Gastroesophageal sphincter (tissue), 4 donors: ENCODE measurements around the gene DES. TPM values are rescaled to one million over a fixed set of nuclear protein-coding genes. Genes with fewer than 3 reads are reported as not detected.

Source experiments
- ATAC-seq: fragments of 150-250 bp; one replicate; pipeline ENCODE4 v1.9.1; 2016; ENCODE audit warnings: mild to moderate bottlenecking, moderate library complexity
- H3K27ac ChIP-seq, 4 donors: fragments of 200-600 bp; sonication (generic) in 3 of 4; 1 replicate in 3 of 4; 2 replicates in 1 of 4; pipeline ENCODE4 v1.5.1; 2016 to 2019
- H3K27me3 ChIP-seq: fragments of 200-600 bp; sonication (generic); one replicate; pipeline ENCODE4 v1.5.1; 2019
- H3K36me3 ChIP-seq, 2 donors: fragments of 200-600 bp; sonication (generic); one replicate each; pipeline ENCODE4 v1.5.1; 2019; ENCODE audit warnings: control low read depth in 1 of 2
- H3K4me1 ChIP-seq, 3 donors: fragments of 200-600 bp; sonication (generic); 1 replicate in 2 of 3; 2 replicates in 1 of 3; pipeline ENCODE4 v1.5.1; 2016 to 2019; ENCODE audit warnings: control low read depth in 2 of 3
- H3K4me3 ChIP-seq, 2 donors: fragments of 200-600 bp; sonication (generic); one replicate each; pipeline ENCODE4 v1.5.1; 2019; ENCODE audit warnings: mild to moderate bottlenecking in 1 of 2, moderate library complexity in 1 of 2
- H3K9me3 ChIP-seq, 3 donors: fragments of 200-600 bp; sonication (generic); one replicate each; pipeline ENCODE4 v1.5.1; 2017 to 2019; ENCODE audit warnings: control low read depth in 2 of 3
- EP300 ChIP-seq: sonication (generic); formaldehyde crosslinking; IDR thresholded peaks from one replicate; pipeline ENCODE4 v1.6.1; 2017; ENCODE audit warnings: antibody characterized with exemption, mild to moderate bottlenecking
- POLR2A ChIP-seq, 2 donors: fragments of 450-650 bp; IDR thresholded peaks; one replicate each; pipeline ENCODE4 v1.6.1; 2017; ENCODE audit warnings: antibody characterized with exemption in 2 of 2, mild to moderate bottlenecking in 2 of 2, moderate library complexity in 1 of 2
- POLR2AphosphoS5 ChIP-seq: sonication (generic); formaldehyde crosslinking; IDR thresholded peaks from one replicate; pipeline ENCODE4 v1.6.1; 2017; ENCODE audit warnings: antibody characterized with exemption
- WGBS, 2 donors: methylation state at CpG; one replicate each; pipeline ENCODE4 v1.1.5; 2018; ENCODE audit warnings: low coverage in 1 of 2; 5-methylcytosine and 5-hydroxymethylcytosine counted together
- total RNA-seq, 4 donors: library from RNA; depleted of rRNA; stranded (reverse); fragments of >200 nt; gene quantifications; one replicate each; pipeline ENCODE4 v1.1.0, GENCODE V29; 2016
- TF ChIP-seq, protein P1 (sequence below), 4 experiments: fragments of 200-600 bp in 2 of 4; fragments of 450-650 bp in 2 of 4; sonication (generic) in 1 of 4; IDR thresholded peaks; one replicate each; pipeline ENCODE4 v1.5.1; 2017 to 2019; ENCODE audit warnings: antibody characterized with exemption in 4 of 4, mild to moderate bottlenecking in 2 of 4, moderate library complexity in 2 of 4

The DES gene
- total RNA-seq = over 10,000 TPM; 10,852 to 31,720 (median 15,007) TPM

DNA sequence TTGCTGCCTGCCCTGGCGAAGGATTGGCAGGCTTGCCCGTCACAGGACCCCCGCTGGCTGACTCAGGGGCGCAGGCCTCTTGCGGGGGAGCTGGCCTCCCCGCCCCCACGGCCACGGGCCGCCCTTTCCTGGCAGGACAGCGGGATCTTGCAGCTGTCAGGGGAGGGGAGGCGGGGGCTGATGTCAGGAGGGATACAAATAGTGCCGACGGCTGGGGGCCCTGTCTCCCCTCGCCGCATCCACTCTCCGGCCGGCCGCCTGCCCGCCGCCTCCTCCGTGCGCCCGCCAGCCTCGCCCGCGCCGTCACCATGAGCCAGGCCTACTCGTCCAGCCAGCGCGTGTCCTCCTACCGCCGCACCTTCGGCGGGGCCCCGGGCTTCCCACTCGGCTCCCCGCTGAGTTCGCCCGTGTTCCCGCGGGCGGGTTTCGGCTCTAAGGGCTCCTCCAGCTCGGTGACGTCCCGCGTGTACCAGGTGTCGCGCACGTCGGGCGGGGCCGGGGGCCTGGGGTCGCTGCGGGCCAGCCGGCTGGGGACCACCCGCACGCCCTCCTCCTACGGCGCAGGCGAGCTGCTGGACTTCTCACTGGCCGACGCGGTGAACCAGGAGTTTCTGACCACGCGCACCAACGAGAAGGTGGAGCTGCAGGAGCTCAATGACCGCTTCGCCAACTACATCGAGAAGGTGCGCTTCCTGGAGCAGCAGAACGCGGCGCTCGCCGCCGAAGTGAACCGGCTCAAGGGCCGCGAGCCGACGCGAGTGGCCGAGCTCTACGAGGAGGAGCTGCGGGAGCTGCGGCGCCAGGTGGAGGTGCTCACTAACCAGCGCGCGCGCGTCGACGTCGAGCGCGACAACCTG is at the start of gene DES:
TSS of gene DES (plus strand) at position 223 of the 857 bp plus-strand sequence. CDS start at position 309, 86 bp downstream.
- Histone ChIP-seq H3K9me3 (no peaks in the 10 kb centered on the region), H3K4me1 (peaks cover 0 to 39% (median 5%) of the 10 kb centered on the region in 3 donors), H3K27ac (peak within 1 kb of the TSS; percentile 87 to 97 (median 94)), H3K27me3 (peaks cover 22% of the 10 kb centered on the region), H3K4me3 (peak within 1 kb of the TSS; percentile 63 to 77), H3K36me3 (peaks cover 0 to 24% of the 10 kb centered on the region in 2 donors)
- 0% methylated on average over 2 of the region's 98 CpGs; no CpG with 5 or more reads in 1 of the 2 donors for WGBS, 2 donors
- TF ChIP-seq, protein P1, sequence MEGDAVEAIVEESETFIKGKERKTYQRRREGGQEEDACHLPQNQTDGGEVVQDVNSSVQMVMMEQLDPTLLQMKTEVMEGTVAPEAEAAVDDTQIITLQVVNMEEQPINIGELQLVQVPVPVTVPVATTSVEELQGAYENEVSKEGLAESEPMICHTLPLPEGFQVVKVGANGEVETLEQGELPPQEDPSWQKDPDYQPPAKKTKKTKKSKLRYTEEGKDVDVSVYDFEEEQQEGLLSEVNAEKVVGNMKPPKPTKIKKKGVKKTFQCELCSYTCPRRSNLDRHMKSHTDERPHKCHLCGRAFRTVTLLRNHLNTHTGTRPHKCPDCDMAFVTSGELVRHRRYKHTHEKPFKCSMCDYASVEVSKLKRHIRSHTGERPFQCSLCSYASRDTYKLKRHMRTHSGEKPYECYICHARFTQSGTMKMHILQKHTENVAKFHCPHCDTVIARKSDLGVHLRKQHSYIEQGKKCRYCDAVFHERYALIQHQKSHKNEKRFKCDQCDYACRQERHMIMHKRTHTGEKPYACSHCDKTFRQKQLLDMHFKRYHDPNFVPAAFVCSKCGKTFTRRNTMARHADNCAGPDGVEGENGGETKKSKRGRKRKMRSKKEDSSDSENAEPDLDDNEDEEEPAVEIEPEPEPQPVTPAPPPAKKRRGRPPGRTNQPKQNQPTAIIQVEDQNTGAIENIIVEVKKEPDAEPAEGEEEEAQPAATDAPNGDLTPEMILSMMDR (IDR thresholded peaks at IDR 0.05) = no peak
- TF ChIP-seq POLR2A (IDR thresholded peaks at IDR 0.05) = peak; percentile 96 to 98
- TF ChIP-seq EP300 = peak; percentile 73
- TF ChIP-seq POLR2AphosphoS5 = peak; percentile 99
- ATAC-seq = peak; percentile 79

DNA sequence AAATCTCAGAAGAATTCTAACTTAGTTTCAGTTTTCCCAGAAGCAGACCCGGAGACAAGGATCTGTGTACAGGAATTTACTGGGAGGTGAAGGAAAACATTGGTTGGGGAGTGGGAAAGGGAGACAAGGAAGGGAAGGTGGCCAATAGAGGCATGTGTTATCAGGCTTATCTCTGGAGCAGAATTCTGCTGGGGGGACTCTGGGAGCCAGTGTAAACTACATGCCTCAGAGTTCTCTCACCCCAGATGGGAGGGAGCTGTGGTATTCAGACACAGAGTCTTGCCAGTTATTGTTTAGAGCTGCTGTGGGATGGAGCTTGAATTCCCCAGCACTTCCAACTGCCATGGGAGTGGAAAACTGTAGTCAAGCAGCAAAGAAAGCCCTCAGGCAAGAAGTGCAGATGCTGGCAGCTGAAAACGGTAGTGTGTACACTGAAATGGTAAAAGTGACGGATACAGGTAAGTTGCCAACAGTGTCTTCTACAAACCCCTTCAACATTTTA is 49.4 kb upstream of the DES start:
- Histone ChIP-seq H3K4me1 (peaks cover 0 to 13% (median 4%) of the 10 kb centered on the region in 3 donors), H3K9me3 (no peaks in the 10 kb centered on the region), H3K36me3 (peaks cover 0 to 16% of the 10 kb centered on the region in 2 donors), H3K27me3 (no peaks in the 10 kb centered on the region), H3K27ac (peak overlapping the region in 3 of 4 donors; percentile 33 to 73 (median 61)), H3K4me3 (no peak overlapping the region)
- 29 to 31% methylated on average over 2 of the region's 3 CpGs for WGBS, 2 donors
- ATAC-seq = peak; percentile 71
- TF ChIP-seq POLR2A (IDR thresholded peaks at IDR 0.05) (no peak), EP300 (no peak), POLR2AphosphoS5 (no peak)
- TF ChIP-seq, protein P1 (IDR thresholded peaks at IDR 0.05) = no peak

DNA sequence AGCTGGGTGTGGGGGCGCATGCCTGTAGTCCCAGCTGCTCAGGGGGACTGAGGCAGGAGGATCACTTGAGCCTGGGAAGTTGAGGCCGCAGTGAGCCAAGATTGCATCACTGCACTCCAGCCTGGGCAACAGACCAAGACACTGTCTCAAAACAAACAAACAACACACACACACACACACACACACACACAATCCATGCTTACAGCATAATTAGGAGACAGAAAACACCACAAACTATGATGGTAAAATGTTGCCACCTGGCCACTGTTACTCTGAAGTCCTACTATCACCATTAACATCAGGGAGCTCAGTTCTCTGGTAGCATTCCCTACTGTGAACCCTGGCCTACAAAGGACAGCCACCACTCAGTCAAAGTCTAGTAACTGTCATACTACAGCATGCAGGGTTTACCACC is 48.7 kb upstream of the DES start:
- peaks cover 0 to 23% of the 10 kb centered on the region in 2 donors for H3K36me3 ChIP-seq
- no peaks in the 10 kb centered on the region for H3K27me3 ChIP-seq
- H3K9me3 ChIP-seq = no peaks in the 10 kb centered on the region
- whole genome bisulfite sequencing, 2 donors = 0 to 43% methylated on average over 1 to 2 of the region's 2 CpGs
- no peak overlapping the region for H3K4me3 ChIP-seq
- ATAC-seq = peak; percentile 66
- TF ChIP-seq POLR2A (IDR thresholded peaks at IDR 0.05) (no peak), EP300 (no peak), POLR2AphosphoS5 (no peak)
- TF ChIP-seq, protein P1 (IDR thresholded peaks at IDR 0.05) = no peak
- H3K27ac ChIP-seq = peak overlapping the region in 3 of 4 donors; percentile 33 to 73 (median 61)
- H3K4me1 ChIP-seq = peaks cover 0 to 13% (median 4%) of the 10 kb centered on the region in 3 donors

DNA sequence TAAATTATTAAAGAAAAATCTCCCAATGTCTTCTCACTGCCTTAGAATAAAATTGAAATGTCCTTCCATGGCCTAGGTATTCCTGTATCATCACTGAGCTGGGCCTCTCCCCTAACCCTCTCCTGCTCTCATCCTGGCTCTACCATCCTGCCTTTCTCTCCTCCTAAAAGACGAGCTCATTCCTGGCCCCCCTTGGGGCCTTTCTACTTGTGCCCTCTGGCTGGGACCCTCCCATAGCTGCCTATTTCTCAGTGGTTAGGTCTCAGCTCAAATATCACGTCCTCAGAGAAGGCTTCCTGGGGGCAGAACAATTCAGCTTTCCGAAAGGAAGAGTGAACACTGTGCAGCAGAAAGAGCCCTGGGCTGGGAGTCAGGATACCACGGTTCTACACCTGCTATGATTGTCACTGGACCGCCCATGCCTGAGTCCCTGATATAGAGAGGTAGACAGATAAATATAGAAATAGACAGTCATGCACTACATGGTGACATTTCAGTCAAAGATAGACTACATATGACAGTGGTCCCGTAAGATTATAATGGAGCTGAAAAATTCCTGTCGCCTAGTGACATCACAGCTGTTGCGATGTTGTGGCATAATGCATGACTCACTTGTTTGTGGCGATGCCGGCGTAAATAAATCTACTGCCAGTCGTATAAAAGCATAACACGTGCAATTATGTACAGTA is 39.9 kb upstream of the DES start:
- Histone ChIP-seq H3K27ac (no peak overlapping the region), H3K4me1 (no peaks in the 10 kb centered on the region), H3K4me3 (no peak overlapping the region), H3K36me3 (peaks cover 0 to 100% of the 10 kb centered on the region in 2 donors), H3K9me3 (no peaks in the 10 kb centered on the region), H3K27me3 (no peaks in the 10 kb centered on the region)
- TF ChIP-seq, protein P1 (IDR thresholded peaks at IDR 0.05) = no peak
- TF ChIP-seq POLR2A (IDR thresholded peaks at IDR 0.05) (no peak), EP300 (no peak), POLR2AphosphoS5 (no peak)
- 87 to 93% methylated on average over 12 of the region's 13 CpGs for WGBS, 2 donors
- no peak for ATAC-seq
